NCI-H1417 (cell line): ENCODE results near the gene GALNT7.
A peak's percentile ranks its signal among the peaks of the same experiment; 100 is the strongest.

Source experiments
- DNase-seq, 3 experiments: peaks; one replicate each; lab custom pipeline; 2025; lab: John Stamatoyannopoulos, UW

The GALNT7 gene

DNA sequence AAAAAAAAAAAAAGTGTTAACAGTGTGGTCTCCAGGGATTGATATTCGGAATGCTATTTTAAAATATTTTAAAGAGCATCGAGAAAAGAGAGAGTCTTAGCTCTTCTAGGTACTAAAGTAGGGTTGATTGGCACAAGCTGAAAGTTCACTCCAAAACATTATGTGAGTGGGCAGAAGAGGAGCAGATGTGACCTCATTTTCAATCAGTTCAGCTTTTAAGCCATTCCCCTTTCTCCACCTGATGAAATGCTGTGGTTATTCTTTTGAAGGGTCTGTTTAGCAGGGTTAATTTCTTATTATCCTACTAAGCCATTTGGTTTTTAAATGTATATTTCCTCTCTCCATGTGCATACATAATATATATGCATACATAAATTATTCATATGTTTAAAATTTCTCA, 69.2 kb downstream of the GALNT7 start:
- no peak for DNase-seq

DNA sequence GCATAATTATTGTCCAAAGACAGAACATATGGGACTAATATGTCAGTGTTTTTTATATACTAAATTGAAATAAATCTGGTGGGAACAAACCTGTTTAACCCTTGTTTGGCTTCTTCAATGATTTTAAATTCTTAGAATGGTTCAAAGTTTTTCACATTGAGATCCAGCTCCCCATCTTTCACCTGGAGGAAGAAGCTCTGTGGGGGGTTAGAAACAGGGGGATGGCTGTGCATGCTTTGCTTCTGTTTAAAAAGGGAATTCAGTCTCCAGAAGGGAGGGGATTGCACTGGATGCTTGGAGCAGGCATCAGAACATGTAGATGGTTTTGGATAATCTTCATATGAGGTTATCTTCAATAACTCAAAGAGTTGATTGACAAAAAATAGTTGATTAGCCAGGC, 72.1 kb downstream of the GALNT7 start:
- no peak for DNase-seq

GRCh38 chr4:173242466-173243250, 74.0 kb downstream of the GALNT7 start:
- no peak for DNase-seq

DNA sequence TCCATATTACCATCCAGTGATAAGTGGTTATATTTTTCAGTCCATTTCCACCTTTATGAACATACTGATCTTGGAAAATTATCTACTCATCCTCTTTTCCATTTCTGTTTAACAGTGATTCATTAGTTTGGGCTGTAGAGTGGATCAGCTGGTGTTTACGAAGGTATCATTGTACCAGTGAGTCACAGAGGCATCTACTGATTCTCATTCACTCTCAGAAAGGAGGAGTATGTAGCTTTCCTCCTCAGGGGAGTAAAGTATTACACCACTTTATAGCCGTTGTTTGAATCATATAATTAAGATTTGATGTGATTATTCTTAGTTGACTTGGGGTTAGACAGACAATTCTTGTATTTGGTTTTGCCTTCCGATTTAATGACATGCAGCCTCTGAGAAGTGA, 74.7 kb downstream of the GALNT7 start:
- DNase-seq = no peak

DNA sequence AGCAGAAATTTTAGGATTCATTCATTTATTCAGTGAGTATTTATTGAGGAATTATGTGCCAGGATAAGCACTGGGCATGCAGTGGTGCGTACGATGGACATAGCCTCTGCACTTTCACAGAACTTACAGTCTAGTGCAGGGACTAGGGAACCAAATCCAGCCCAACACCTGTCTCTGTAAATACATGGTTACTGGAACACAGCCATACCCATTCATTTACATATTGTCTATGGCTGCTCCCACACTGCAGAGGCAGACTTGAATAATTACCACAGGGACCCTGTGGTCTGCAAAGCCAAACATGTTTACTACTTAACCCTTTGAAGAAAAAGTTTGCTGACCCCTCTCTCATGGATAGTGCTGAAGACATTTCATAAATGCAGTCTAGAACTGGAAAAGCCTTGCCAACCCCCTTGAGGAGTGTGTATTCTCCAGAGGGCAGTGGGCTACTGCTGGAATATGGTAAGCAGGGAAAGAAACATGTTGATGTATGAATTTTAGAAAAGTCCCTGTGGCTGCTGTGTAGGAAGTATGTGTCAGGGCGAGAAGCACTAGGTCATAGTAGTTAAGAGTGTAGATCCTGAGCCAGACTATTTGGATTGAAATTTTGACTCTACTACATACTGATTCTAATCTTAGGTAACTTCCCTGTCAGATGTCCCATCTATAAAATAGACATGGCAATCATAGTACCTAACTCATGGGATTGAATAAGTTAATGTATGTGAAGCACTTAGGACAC, 75.5 kb downstream of the GALNT7 start:
- DNase-seq = peak in 1 of 3 experiments; percentile 28

- DNase-seq = no peak
Measured at GRCh38 chr4:173245952-173246351, 77.3 kb downstream of the GALNT7 start.

- peak in 2 of 3 experiments; percentile 24 to 75 for DNase-seq
Measured at GRCh38 chr4:173246719-173247118, 78.1 kb downstream of the GALNT7 start.

DNA sequence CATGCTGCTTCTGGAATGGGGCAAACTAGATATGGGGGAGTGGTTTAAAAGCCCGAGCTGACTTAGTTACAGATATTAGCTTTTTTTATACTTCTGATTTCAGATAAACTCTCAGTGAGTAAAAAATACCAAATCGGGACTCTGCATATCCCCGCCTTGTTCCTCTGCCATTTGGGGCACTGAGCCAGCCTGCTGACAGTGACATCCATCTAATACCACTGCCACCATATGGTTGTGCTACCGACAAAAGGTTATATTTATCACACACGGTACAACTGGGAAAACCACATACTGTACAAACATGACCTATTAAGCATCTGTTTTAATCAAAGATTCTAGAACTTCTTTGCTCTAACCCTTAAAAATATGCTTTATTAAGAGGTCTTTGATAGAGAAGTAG, 78.7 kb downstream of the GALNT7 start:
- no peak for DNase-seq

GRCh38 chr4:173248690-173249089, 80.1 kb downstream of the GALNT7 start:
- no peak for DNase-seq

- peak; percentile 45 to 81 (median 61) for DNase-seq
Measured at GRCh38 chr4:173252024-173252935, 83.7 kb downstream of the GALNT7 start.

- no peak for DNase-seq
Measured at GRCh38 chr4:173253561-173253960, 85.0 kb downstream of the GALNT7 start.

DNA sequence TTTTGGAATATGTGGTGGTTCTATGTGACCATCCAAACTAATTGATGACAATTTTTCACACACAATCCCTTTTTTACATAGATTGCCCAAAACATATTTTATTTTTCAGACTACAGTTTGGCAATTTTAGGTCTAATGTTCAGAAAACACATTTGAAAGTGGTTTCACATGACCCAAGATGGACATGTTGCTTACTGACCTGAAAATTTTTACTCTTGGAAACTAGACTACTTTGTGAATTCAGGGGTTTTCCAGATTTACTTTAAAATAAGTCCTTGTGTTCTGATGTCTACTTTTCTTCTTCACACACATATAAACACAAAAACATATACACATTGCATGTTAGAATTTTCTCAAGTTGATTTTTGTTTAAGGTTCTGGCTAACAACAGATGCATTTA, 86.0 kb downstream of the GALNT7 start:
- DNase-seq = no peak

GRCh38 chr4:173256825-173257224, 88.2 kb downstream of the GALNT7 start:
- DNase-seq = no peak

- peak; percentile 57 to 80 (median 67) for DNase-seq
Measured at GRCh38 chr4:173257732-173258717, 89.4 kb downstream of the GALNT7 start.

DNA sequence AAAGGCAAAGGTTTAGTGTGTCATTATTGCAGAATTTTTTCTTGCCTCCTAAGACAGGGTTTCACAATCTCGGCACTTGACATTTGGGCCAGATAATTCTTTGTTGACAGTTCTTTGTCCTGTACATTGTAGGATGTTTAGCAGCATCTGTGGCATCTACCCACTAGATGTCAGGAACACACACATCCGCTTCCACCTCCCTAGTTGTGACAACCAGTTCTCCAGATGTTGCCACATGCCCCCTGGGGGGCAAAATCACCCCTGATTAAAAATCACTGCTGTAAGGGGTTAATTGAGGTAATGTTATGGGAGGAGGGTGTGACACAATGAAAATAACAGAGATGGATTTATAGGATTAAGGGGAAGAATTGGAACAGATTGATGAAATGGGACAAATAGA, 90.3 kb downstream of the GALNT7 start:
- DNase-seq = peak in 1 of 3 experiments; percentile 13

- DNase-seq = no peak
Measured at GRCh38 chr4:173259310-173259709, 90.7 kb downstream of the GALNT7 start.

GRCh38 chr4:173261052-173261451, 92.4 kb downstream of the GALNT7 start:
- no peak for DNase-seq

DNA sequence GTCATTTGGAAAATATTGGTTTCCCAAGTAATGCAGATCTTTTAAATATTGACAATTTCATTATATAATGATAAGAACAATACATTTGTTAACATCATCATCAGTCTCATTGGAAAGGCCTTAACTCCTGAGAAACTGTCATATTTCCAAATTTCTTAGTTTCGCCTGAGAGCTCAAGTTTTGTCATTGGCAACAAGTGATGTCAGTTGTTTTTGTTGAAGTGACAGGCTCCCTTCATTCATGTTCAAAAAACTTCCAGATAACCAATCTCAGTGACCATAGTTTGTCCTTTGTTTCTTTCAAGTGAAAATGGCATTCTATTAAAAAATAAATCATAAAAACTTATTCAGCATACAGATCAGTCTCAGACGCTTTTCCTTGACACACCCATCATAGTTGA, 93.8 kb downstream of the GALNT7 start:
- DNase-seq = no peak

DNA sequence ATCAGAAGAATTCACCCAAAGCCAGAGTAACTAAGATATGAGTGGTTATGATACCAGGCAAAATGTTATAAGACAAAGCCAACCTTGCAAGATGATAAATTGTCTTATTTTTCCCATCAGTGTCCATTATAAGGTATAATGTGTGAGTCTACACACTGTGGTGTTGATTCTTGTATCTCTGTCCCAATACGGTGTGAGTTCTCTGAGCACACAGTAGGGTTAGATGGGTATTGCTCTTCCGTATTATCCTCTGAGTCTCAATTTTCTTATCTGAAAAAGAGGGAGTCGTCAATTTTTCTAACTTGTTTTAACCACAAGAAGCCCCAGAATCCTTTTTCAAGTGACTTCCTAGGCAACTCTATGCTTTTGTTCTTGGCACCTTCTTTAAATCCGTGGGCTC, 95.6 kb downstream of the GALNT7 start:
- no peak for DNase-seq

GRCh38 chr4:173264684-173265185, 96.1 kb downstream of the GALNT7 start:
- peak; percentile 64 to 80 (median 75) for DNase-seq

DNA sequence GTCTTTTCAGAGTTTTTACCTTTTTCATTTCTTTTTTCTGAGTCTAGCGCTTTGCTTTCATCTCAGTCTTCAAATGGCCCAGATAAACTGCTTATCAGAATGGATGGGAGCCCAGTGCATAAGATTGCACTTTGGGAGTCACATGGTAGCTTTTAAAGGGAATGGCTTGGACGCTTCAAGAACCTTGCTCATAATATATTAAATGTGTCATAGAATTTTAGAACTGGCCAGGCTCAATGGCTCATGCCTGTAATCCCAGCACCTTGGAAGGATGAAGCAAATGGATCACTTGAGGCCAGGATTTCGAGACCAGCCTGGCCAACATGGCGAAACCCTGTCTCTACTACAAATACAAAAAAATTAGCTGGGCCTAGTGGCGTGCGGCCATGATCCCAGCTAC, 97.1 kb downstream of the GALNT7 start:
- DNase-seq = no peak
